ENCODE results near the gene NCAPG2. TPM values are rescaled to one million over a fixed set of nuclear protein-coding genes. Genes with fewer than 3 reads are reported as not detected.

NCAPG2 gene
- total RNA-seq, 1 experiment from 2014 or later, result 27.4 TPM

- TF ChIP-seq CTCF (IDR thresholded peaks at IDR 0.05; ENCODE audit: unreplicated experiment), result no peak
- no peaks in the 10 kb centered on the region for H3K9me3 Mint-ChIP-seq (ENCODE audit: unreplicated experiment)
- H3K4me1 Mint-ChIP-seq (ENCODE audit: insufficient read depth, unreplicated experiment), result no peaks in the 10 kb centered on the region
- ChIA-PET POLR2A (interaction anchor here (0.6 to 1.6 kb wide), 2 partner anchors 82 to 139 kb away, joined by 3 read pairs; no protein-coding TSS in a partner anchor), CTCF (interaction anchor here (0.7 kb wide), 1 partner anchor 43 kb away, joined by 3 read pairs; no protein-coding TSS in a partner anchor)
- intact Hi-C loops (cut with micrococcal nuclease), result no loop called here
- peak; percentile 87 for DNase-seq (ENCODE audit: unreplicated experiment)
- no peaks in the 10 kb centered on the region for H3K27me3 Mint-ChIP-seq (ENCODE audit: insufficient read depth, unreplicated experiment)
- H3K4me3 Mint-ChIP-seq (ENCODE audit: unreplicated experiment), result no peak overlapping the region
- H3K27ac Mint-ChIP-seq (ENCODE audit: low read depth, unreplicated experiment), result peak overlapping the region; percentile 24
- no TSS peak for BruUV-seq (replicated peaks)
- H3K36me3 Mint-ChIP-seq (ENCODE audit: insufficient read depth, unreplicated experiment), result peaks cover 98% of the 10 kb centered on the region
These were observed 35.5 kb upstream of the NCAPG2 start for GRCh38 chr7:158740013-158740656.

GRCh38 chr7:158738841-158739240, 34.2 kb upstream of the NCAPG2 start:
- no peaks in the 10 kb centered on the region for H3K4me1 Mint-ChIP-seq (ENCODE audit: insufficient read depth, unreplicated experiment)
- TF ChIP-seq CTCF (IDR thresholded peaks at IDR 0.05; ENCODE audit: unreplicated experiment), result no peak
- no peak overlapping the region for H3K27ac Mint-ChIP-seq (ENCODE audit: low read depth, unreplicated experiment)
- intact Hi-C loops (cut with micrococcal nuclease), result no loop called here
- CTCF ChIA-PET, result no interaction called here
- DNase-seq (ENCODE audit: unreplicated experiment), result no peak
- no TSS peak for BruUV-seq (replicated peaks)
- H3K27me3 Mint-ChIP-seq (ENCODE audit: insufficient read depth, unreplicated experiment), result no peaks in the 10 kb centered on the region
- H3K4me3 Mint-ChIP-seq (ENCODE audit: unreplicated experiment), result no peak overlapping the region
- POLR2A ChIA-PET, result no interaction called here
- peaks cover 99% of the 10 kb centered on the region for H3K36me3 Mint-ChIP-seq (ENCODE audit: insufficient read depth, unreplicated experiment)
- no peaks in the 10 kb centered on the region for H3K9me3 Mint-ChIP-seq (ENCODE audit: unreplicated experiment)

- intact Hi-C loops (cut with micrococcal nuclease), result no loop called here
- DNase-seq (ENCODE audit: unreplicated experiment), result no peak
- no peaks in the 10 kb centered on the region for H3K9me3 Mint-ChIP-seq (ENCODE audit: unreplicated experiment)
- no peaks in the 10 kb centered on the region for H3K4me1 Mint-ChIP-seq (ENCODE audit: insufficient read depth, unreplicated experiment)
- no TSS peak for BruUV-seq (replicated peaks)
- H3K27ac Mint-ChIP-seq (ENCODE audit: low read depth, unreplicated experiment), result no peak overlapping the region
- no peak overlapping the region for H3K4me3 Mint-ChIP-seq (ENCODE audit: unreplicated experiment)
- ChIA-PET POLR2A (no interaction called here), CTCF (interaction anchor here (1.5 kb wide), 1 partner anchor 240 kb away, joined by 3 read pairs; no protein-coding TSS in a partner anchor)
- no peak for TF ChIP-seq CTCF (IDR thresholded peaks at IDR 0.05; ENCODE audit: unreplicated experiment)
- H3K27me3 Mint-ChIP-seq (ENCODE audit: insufficient read depth, unreplicated experiment), result no peaks in the 10 kb centered on the region
- peaks cover 94% of the 10 kb centered on the region for H3K36me3 Mint-ChIP-seq (ENCODE audit: insufficient read depth, unreplicated experiment)
These were observed 32.6 kb upstream of the NCAPG2 start for GRCh38 chr7:158737064-158737695.

GRCh38 chr7:158735935-158736334, 31.3 kb upstream of the NCAPG2 start:
- BruUV-seq (replicated peaks), result no TSS peak
- no peak overlapping the region for H3K4me3 Mint-ChIP-seq (ENCODE audit: unreplicated experiment)
- ChIA-PET CTCF (interaction anchor here (0.6 to 1.5 kb wide), 3 partner anchors 20 to 241 kb away, joined by 3 to 4 read pairs (median 3); no protein-coding TSS in a partner anchor), POLR2A (interaction anchor here (0.5 to 1.0 kb wide), 2 partner anchors 18 to 301 kb away, joined by 3 read pairs; no protein-coding TSS in a partner anchor)
- no peak for DNase-seq (ENCODE audit: unreplicated experiment)
- no peaks in the 10 kb centered on the region for H3K9me3 Mint-ChIP-seq (ENCODE audit: unreplicated experiment)
- intact Hi-C loops (cut with micrococcal nuclease), result no loop called here
- no peaks in the 10 kb centered on the region for H3K4me1 Mint-ChIP-seq (ENCODE audit: insufficient read depth, unreplicated experiment)
- H3K27me3 Mint-ChIP-seq (ENCODE audit: insufficient read depth, unreplicated experiment), result no peaks in the 10 kb centered on the region
- no peak for TF ChIP-seq CTCF (IDR thresholded peaks at IDR 0.05; ENCODE audit: unreplicated experiment)
- H3K27ac Mint-ChIP-seq (ENCODE audit: low read depth, unreplicated experiment), result no peak overlapping the region
- H3K36me3 Mint-ChIP-seq (ENCODE audit: insufficient read depth, unreplicated experiment), result peaks cover 95% of the 10 kb centered on the region

Measured in MCF 10A (cell line).